Measurements from ENCODE around the gene MCRIP2. TPM values are rescaled to one million over a fixed set of nuclear protein-coding genes. Genes with fewer than 3 reads are reported as not detected.
A peak's percentile ranks its signal among the peaks of the same experiment; 100 is the strongest.

The MCRIP2 gene
- total RNA-seq (10 to 100 TPM; 28.3 to 30.5 TPM), polyA plus RNA-seq (10 to 100 TPM; 34.6 to 45.5 TPM)

GRCh38 chr16:641326-642188 lies at the start of gene MCRIP2:
Gene MCRIP2, plus strand, starts transcription at chr16:641828. Its CDS starts 164 bp downstream, at chr16:641992.
- Histone ChIP-seq H3K27me3 (ENCODE audit: insufficient read depth, low read length) (no peaks in the 10 kb centered on the region), H3K4me3 (ENCODE audit: low read length in 2 of 2) (peak within 1 kb of the TSS; percentile 17 to 45), H3K36me3 (ENCODE audit: insufficient read depth, low read length) (no peaks in the 10 kb centered on the region), H3K27ac (ENCODE audit: low read depth, low read length) (peak within 1 kb of the TSS; percentile 37), H3K9me3 (ENCODE audit: control insufficient read depth in 1 of 2, low read length in 2 of 2) (no peaks in the 10 kb centered on the region), H3K4me1 (ENCODE audit: insufficient read depth, low read length) (peaks cover 22% of the 10 kb centered on the region)
- H3K36me3 Mint-ChIP-seq: peaks cover 0 to 3% of the 10 kb centered on the region in 2 donors
- DNase-seq: peak in 4 of 5 donors; percentile 45 to 57 (median 50)
- ChIA-PET CTCF (ENCODE audit: partially characterized antibody) (interaction anchor here (0.8 kb wide), 1 partner anchor 27 kb away, joined by 3 read pairs; the partner anchor contains the start of gene RHOT2), POLR2A (ENCODE audit: partially characterized antibody) (interaction anchor here (0.7 to 1.6 kb wide), 4 partner anchors 27 to 54 kb away, joined by 4 to 6 read pairs (median 6); partner anchors contain the start of genes RHBDL1, RHOT2 and STUB1)
- intact Hi-C loops (cut with micrococcal nuclease): no loop called here
- peak within 1 kb of the TSS in 4 of 7 donors; percentile 32 to 70 (median 38) for H3K27ac Mint-ChIP-seq
- H3K4me3 Mint-ChIP-seq: peak within 1 kb of the TSS; percentile 54 to 71 (median 66)
- H3K4me1 Mint-ChIP-seq: peaks cover 0 to 28% (median 4%) of the 10 kb centered on the region in 4 donors
- H3K27me3 Mint-ChIP-seq: peaks cover 0 to 3% of the 10 kb centered on the region in 2 donors
- peaks cover 0 to 3% (median 0%) of the 10 kb centered on the region in 8 donors for H3K9me3 Mint-ChIP-seq

DNA sequence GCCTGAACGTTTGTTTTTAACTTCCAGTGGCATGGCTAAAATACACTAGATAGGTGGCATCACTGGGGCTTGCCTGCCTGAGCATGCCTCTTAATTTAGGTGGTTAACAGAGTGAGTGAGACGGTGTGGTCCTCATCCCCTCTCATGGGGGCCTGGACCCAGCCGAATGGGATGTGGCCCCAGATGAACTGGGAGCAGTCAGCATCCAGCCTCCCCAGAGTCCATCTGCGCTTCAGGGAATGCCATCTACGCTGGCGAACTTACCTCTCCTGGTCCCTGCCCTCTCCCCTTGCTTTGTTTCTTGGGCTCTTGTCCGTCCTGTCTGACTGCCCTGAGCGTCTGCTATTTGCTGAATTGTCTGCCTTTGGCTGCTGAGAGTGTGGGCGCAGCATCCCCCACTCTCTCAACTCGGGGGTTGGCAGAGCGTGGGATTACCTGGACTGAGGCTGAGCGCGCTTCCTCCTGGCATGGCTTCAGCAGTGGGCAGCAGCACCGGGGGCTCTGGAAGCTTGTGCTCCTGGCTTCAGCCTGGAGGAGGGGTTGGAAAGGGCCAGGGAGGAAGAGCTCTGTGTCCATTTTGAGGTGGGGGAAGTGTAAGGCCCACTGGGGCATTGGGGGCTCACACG lies 49.6 kb upstream of the MCRIP2 start:
- H3K9me3 Mint-ChIP-seq: peaks cover 0 to 5% (median 0%) of the 10 kb centered on the region in 8 donors
- Histone ChIP-seq H3K27ac (ENCODE audit: low read depth, low read length) (no peak overlapping the region), H3K4me1 (ENCODE audit: insufficient read depth, low read length) (peaks cover 27% of the 10 kb centered on the region), H3K27me3 (ENCODE audit: insufficient read depth, low read length) (no peaks in the 10 kb centered on the region), H3K9me3 (ENCODE audit: control insufficient read depth in 1 of 2, low read length in 2 of 2) (no peaks in the 10 kb centered on the region), H3K36me3 (ENCODE audit: insufficient read depth, low read length) (peaks cover 4% of the 10 kb centered on the region), H3K4me3 (ENCODE audit: low read length in 2 of 2) (no peak overlapping the region)
- peak overlapping the region in 1 of 7 donors; percentile 71 for H3K27ac Mint-ChIP-seq
- no peaks in the 10 kb centered on the region for H3K27me3 Mint-ChIP-seq
- no peak for DNase-seq
- CTCF ChIA-PET (ENCODE audit: partially characterized antibody): no interaction called here
- H3K4me3 Mint-ChIP-seq: peak overlapping the region; percentile 12 to 93 (median 50)
- peaks cover 2 to 21% of the 10 kb centered on the region in 2 donors for H3K36me3 Mint-ChIP-seq
- POLR2A ChIA-PET (ENCODE audit: partially characterized antibody): interaction anchor here (0.7 kb wide), 1 partner anchor 96 kb away, joined by 3 read pairs; no protein-coding TSS in a partner anchor
- peaks cover 23 to 59% (median 35%) of the 10 kb centered on the region in 4 donors for H3K4me1 Mint-ChIP-seq
- intact Hi-C loops (cut with micrococcal nuclease): no loop called here

DNA sequence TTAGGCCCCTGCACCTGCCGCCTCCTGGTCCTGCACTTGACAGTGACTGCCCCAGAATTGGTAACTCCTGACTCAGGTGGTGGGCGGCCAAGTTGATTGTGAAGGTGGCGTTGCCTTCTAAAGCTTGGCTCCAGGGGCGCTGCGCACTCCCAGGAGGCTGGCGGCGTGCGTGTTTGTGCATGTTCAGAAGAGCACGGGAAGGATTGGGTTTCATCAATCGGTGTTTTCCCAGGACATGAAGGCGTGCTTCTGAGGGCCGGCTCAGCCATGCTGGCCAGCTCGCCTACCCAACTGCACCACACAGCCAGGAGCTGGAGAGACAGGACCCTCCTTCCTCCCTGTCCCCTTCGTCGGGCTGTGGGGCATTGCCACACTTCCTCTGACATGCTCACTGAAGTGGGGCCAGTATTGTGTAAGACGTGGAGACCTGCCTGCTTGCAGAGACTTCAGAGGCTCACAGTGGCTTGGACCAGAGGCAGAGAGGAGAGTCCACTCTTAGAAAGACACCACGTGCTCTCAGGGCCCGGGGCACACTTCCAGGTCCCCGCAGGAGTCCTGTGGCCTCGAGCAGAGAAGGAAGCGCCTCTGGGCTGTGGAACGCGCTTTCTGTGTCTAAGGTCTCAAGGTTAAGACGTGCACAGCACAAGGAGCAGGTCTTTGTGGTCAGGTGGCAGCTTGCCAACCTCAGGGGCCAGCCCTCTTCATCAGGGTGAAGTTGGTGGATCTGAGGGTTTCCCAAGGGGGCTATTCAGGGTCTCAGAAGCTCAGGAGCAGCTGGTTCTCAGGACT lies 48.9 kb upstream of the MCRIP2 start:
- peaks cover 3 to 22% of the 10 kb centered on the region in 2 donors for H3K36me3 Mint-ChIP-seq
- H3K4me3 Mint-ChIP-seq: no peak overlapping the region
- no peaks in the 10 kb centered on the region for H3K27me3 Mint-ChIP-seq
- peak overlapping the region in 1 of 7 donors; percentile 37 for H3K27ac Mint-ChIP-seq
- ChIA-PET POLR2A (ENCODE audit: partially characterized antibody) (no interaction called here), CTCF (ENCODE audit: partially characterized antibody) (no interaction called here)
- peak in 1 of 5 donors; percentile 4 for DNase-seq
- peaks cover 0 to 5% (median 0%) of the 10 kb centered on the region in 8 donors for H3K9me3 Mint-ChIP-seq
- Histone ChIP-seq H3K27ac (ENCODE audit: low read depth, low read length) (no peak overlapping the region), H3K4me3 (ENCODE audit: low read length in 2 of 2) (no peak overlapping the region), H3K9me3 (ENCODE audit: control insufficient read depth in 1 of 2, low read length in 2 of 2) (no peaks in the 10 kb centered on the region), H3K36me3 (ENCODE audit: insufficient read depth, low read length) (peaks cover 4% of the 10 kb centered on the region), H3K27me3 (ENCODE audit: insufficient read depth, low read length) (no peaks in the 10 kb centered on the region), H3K4me1 (ENCODE audit: insufficient read depth, low read length) (peaks cover 23% of the 10 kb centered on the region)
- H3K4me1 Mint-ChIP-seq: peaks cover 22 to 54% (median 32%) of the 10 kb centered on the region in 4 donors
- intact Hi-C loops (cut with micrococcal nuclease): no loop called here

DNA sequence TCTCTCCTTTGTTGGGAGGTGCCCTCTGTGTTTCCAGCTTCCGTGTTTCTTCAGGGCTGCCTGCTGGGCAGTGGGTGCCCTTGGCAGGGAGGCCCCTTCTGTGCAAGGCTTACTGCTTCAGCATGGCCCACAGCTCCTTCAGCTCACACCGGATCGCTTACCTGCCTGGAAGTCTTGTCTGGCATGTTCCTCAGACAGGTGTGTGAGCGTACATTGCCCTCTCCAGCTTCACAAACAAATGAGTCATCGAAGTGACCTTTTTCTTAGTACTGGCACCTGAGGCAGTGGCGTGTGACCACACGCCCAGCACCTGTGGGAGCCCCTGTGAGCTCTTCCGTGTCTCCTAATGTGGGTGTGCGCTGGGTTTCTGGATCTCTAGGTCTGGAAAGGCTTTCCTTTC lies 48.2 kb upstream of the MCRIP2 start:
- Histone ChIP-seq H3K27ac (ENCODE audit: low read depth, low read length) (no peak overlapping the region), H3K4me3 (ENCODE audit: low read length in 2 of 2) (no peak overlapping the region), H3K9me3 (ENCODE audit: control insufficient read depth in 1 of 2, low read length in 2 of 2) (no peaks in the 10 kb centered on the region), H3K4me1 (ENCODE audit: insufficient read depth, low read length) (peaks cover 16% of the 10 kb centered on the region), H3K27me3 (ENCODE audit: insufficient read depth, low read length) (no peaks in the 10 kb centered on the region), H3K36me3 (ENCODE audit: insufficient read depth, low read length) (peaks cover 4% of the 10 kb centered on the region)
- ChIA-PET CTCF (ENCODE audit: partially characterized antibody) (no interaction called here), POLR2A (ENCODE audit: partially characterized antibody) (no interaction called here)
- Mint-ChIP-seq H3K27ac (peak overlapping the region in 2 of 7 donors; percentile 18 to 70), H3K27me3 (no peaks in the 10 kb centered on the region), H3K36me3 (peaks cover 3 to 22% of the 10 kb centered on the region in 2 donors), H3K9me3 (peaks cover 0 to 5% (median 0%) of the 10 kb centered on the region in 8 donors), H3K4me1 (peaks cover 22 to 47% (median 27%) of the 10 kb centered on the region in 4 donors), H3K4me3 (peak overlapping the region in 5 of 8 donors; percentile 24 to 59 (median 39))
- intact Hi-C loops (cut with micrococcal nuclease): no loop called here
- no peak for DNase-seq

DNA sequence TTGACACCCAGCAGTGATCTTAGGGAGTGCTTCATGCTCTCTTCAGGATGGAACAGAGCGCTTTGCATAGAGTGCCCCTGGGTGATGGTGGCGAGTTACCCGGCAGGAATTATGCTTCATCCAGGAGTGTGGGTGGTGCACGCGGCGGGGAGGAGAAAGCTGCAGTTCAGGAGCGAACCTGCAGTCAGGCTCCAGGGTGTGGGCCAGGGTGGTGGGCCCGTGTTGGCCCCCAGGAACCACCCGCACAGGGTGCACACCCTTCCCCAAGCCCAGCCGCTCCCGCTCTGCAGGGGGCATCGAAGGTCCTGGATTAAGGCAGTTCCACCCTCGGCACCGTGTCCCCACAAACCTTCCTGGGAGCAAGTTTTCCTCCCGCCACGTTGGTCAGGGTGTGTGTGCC lies 47.8 kb upstream of the MCRIP2 start:
- Mint-ChIP-seq H3K36me3 (peaks cover 3 to 20% of the 10 kb centered on the region in 2 donors), H3K4me1 (peaks cover 21 to 45% (median 25%) of the 10 kb centered on the region in 4 donors), H3K27ac (peak overlapping the region in 1 of 7 donors; percentile 70), H3K4me3 (peak overlapping the region in 4 of 8 donors; percentile 24 to 59 (median 42)), H3K27me3 (no peaks in the 10 kb centered on the region), H3K9me3 (peaks cover 0 to 5% (median 0%) of the 10 kb centered on the region in 8 donors)
- Histone ChIP-seq H3K4me1 (ENCODE audit: insufficient read depth, low read length) (peaks cover 15% of the 10 kb centered on the region), H3K4me3 (ENCODE audit: low read length in 2 of 2) (no peak overlapping the region), H3K27me3 (ENCODE audit: insufficient read depth, low read length) (no peaks in the 10 kb centered on the region), H3K36me3 (ENCODE audit: insufficient read depth, low read length) (peaks cover 4% of the 10 kb centered on the region), H3K9me3 (ENCODE audit: control insufficient read depth in 1 of 2, low read length in 2 of 2) (no peaks in the 10 kb centered on the region), H3K27ac (ENCODE audit: low read depth, low read length) (no peak overlapping the region)
- CTCF ChIA-PET (ENCODE audit: partially characterized antibody): no interaction called here
- DNase-seq: no peak
- POLR2A ChIA-PET (ENCODE audit: partially characterized antibody): interaction anchor here (1.5 kb wide), 1 partner anchor 43 kb away, joined by 4 read pairs; the partner anchor contains the start of gene METTL26
- intact Hi-C loops (cut with micrococcal nuclease): no loop called here

DNA sequence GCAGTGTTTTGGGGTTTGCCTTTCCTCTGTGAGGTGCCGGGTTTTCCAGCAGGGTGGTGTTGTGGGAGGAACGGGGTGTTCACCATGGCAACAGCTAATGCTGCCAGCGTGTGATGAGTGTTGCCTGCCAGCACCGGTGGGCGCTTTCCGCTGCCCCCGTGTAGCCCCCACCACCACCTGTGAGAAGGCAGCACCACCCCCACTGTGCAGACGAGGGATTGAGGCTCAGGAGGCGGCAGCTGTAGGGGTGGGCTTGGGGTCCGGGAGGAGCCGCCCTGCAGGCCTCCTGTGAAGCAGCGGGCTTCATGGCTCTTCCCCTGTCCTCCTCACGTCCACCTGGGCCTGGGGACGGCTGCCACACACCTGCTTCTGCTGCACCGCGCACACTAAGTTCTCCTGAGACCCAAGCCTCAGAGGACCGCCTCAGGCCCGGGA lies 46.5 kb upstream of the MCRIP2 start:
- H3K4me1 Mint-ChIP-seq: peaks cover 20 to 45% (median 21%) of the 10 kb centered on the region in 4 donors

More for the DNA sequence above, 46.5 kb upstream of the MCRIP2 start:
- Histone ChIP-seq H3K9me3 (ENCODE audit: control insufficient read depth in 1 of 2, low read length in 2 of 2) (no peaks in the 10 kb centered on the region), H3K4me3 (ENCODE audit: low read length in 2 of 2) (no peak overlapping the region), H3K36me3 (ENCODE audit: insufficient read depth, low read length) (peaks cover 7% of the 10 kb centered on the region), H3K27me3 (ENCODE audit: insufficient read depth, low read length) (no peaks in the 10 kb centered on the region), H3K27ac (ENCODE audit: low read depth, low read length) (no peak overlapping the region), H3K4me1 (ENCODE audit: insufficient read depth, low read length) (peaks cover 15% of the 10 kb centered on the region)
- Mint-ChIP-seq H3K36me3 (peaks cover 3 to 15% of the 10 kb centered on the region in 2 donors), H3K4me3 (no peak overlapping the region), H3K9me3 (peaks cover 0 to 2% (median 0%) of the 10 kb centered on the region in 8 donors), H3K27me3 (no peaks in the 10 kb centered on the region), H3K27ac (no peak overlapping the region)
- intact Hi-C loops (cut with micrococcal nuclease): no loop called here
- no peak for DNase-seq
- ChIA-PET CTCF (ENCODE audit: partially characterized antibody) (interaction anchor here (1.6 kb wide), 1 partner anchor 14 kb away, joined by 4 read pairs; no protein-coding TSS in a partner anchor), POLR2A (ENCODE audit: partially characterized antibody) (interaction anchor here (1.5 kb wide), 1 partner anchor 42 kb away, joined by 4 read pairs; the partner anchor contains the start of gene METTL26)

Measured in CD4-positive, alpha-beta memory T cell (primary cell).